Measurements from ENCODE around the gene CSTB.
A peak's percentile ranks its signal among the peaks of the same experiment; 100 is the strongest.
"Not testable (repeated sequence)": the region's sequence is repeated elsewhere in the genome, so short reads cannot be mapped to it uniquely, and the experiment has no call there.

CSTB gene

DNA sequence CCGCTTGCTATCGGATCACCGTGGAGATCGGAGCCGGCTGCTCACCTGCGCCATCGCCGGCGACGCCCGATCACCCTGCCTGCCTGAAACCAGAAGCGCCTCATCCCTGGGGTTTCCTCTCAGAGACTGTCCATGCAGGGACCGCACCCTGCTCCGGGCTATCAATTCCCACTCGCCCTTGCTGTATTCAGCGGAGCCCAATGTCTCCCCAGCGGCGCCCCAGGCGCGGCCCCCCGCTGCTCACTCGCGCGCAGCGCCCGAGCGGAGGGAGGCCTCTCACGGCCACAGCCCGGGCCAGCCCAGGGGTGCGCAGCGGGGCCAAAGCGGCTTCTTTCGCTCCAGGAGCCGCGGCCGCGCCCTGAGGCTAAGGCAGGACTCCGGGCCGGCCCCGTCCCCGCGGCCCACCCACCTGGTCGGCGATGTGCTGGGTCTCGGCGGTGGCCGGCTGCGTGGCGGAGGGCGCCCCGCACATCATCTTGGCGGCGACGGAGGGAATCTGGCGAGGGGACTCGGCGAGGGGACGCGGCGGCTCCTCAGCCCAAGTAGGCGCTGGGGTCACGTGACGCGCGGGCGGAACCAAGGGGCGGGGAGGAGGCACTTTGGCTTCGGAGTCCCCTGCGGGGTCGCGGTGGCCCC, at the start of gene CSTB:
Gene CSTB (minus strand): TSS at position 514 of the 636 bp plus-strand sequence. CDS start 39 bp downstream, at position 475.
- peak; percentile 71 for DNase-seq

GRCh38 chr21:43825242-43825935, 49.3 kb upstream of the CSTB start:
- DNase-seq: no peak

DNA sequence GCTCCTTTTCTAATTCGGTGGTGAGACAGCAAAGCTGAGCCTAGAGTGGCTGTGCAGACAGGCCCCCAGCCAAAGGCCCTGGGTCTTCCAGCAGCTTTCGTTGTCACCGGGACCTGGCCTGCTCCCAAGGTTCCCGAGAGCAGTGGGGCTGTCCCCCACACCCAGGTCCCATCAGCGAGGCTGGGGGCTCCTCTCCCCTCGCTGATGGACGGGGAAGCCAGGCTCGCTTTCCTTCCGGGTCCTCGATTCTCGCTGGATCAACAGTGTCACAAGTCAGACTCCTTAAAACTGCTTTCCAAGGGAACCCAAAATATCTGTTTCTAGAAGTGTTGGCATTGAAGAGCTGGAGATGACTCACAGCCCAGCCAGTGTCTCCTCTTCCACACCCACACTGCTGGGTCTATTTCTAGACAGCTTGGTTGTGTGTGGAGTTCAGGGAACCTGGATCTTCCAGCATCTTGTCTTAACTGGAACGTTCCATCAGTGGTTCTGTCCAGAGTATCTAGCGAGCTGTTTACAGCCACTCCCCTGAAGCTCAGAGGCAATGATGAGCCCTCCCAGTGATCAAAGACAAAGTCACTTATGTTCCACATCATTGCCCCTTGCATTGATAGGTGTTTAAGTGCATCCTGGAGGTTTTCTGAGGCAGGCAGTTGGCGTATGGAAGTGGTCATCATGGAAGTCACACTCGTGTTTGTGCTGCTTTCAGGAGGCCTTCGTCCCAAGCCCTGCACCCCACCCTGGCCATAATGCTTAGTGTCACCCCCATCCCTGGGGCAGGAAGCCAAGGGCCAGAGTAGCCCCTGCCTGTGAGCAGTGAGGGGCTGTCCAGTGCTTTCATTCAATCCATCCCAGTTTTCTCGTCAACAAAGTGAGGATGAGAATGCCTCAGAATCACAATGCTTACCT, 48.5 kb upstream of the CSTB start:
- peak; percentile 54 for DNase-seq

GRCh38 chr21:43822741-43823140, 46.6 kb upstream of the CSTB start:
- not testable (repeated sequence) for DNase-seq

- DNase-seq: not testable (repeated sequence)
These were observed 46.1 kb upstream of the CSTB start for GRCh38 chr21:43822166-43822565.

- no peak for DNase-seq
These were observed 44.4 kb upstream of the CSTB start for GRCh38 chr21:43820466-43820865.

- DNase-seq: no peak
These were observed 43.6 kb upstream of the CSTB start for GRCh38 chr21:43819511-43820405.

- no peak for DNase-seq
These were observed 42.6 kb upstream of the CSTB start for GRCh38 chr21:43818685-43819084.

- no peak for DNase-seq
These were observed 41.3 kb upstream of the CSTB start for GRCh38 chr21:43817157-43818086.

GRCh38 chr21:43816611-43817071, 40.5 kb upstream of the CSTB start:
- DNase-seq: no peak

GRCh38 chr21:43815991-43816390, 39.9 kb upstream of the CSTB start:
- no peak for DNase-seq

GRCh38 chr21:43815107-43815613, 39.1 kb upstream of the CSTB start:
- no peak for DNase-seq

- no peak for DNase-seq
These were observed 38.4 kb upstream of the CSTB start for GRCh38 chr21:43814215-43815106.

GRCh38 chr21:43813656-43813980, 37.5 kb upstream of the CSTB start:
- DNase-seq: no peak

DNA sequence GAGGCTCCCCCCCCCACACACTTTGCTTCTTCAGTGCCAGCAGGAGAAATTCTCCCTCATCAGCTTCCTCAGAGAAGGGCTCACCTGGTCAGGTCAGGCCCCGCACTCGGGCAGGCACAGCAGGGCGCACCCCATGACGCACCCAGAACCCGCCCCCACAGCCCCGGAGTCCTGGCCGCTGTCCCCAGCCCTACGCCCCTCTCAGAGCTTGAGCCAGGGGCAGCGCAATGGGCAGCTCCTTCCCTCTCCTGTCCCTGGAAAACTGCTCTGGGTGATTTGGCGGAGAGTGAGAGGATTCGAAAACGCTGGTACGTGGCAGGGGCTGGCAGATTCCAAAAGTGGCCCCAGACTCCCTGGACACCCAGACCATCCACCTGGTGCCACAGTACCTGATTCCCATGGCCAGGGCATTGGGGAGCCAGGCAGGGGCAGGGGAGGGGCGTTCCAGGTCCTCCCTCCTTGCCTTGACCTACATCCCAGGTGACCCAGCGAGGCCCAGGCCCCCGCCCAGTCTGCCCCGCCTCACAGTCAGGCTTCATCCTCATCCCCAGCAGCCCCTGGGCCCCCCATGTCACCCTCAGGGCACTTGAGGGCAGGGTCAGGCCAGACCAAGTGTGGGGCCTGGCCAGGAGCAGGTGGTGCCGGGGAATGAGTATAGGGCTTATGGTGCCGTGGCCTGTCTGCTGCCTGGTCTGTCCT, 37.0 kb upstream of the CSTB start:
- DNase-seq: no peak

GRCh38 chr21:43812139-43812821, 36.2 kb upstream of the CSTB start:
- DNase-seq: no peak

GRCh38 chr21:43811262-43812105, 35.4 kb upstream of the CSTB start:
- no peak for DNase-seq
